RKO (cell line): ENCODE measurements around the gene FAM114A1.

Experiments
- DNase-seq: peaks from one replicate; pipeline ENCODE4 v3.0.0-alpha.2; 2016; ENCODE audit warnings: low spot score

The FAM114A1 gene

GRCh38 chr4:38867478-38868058 lies at the start of gene FAM114A1:
TSS of gene FAM114A1 (plus strand) at chr4:38867806. CDS start at chr4:38878079, 10,273 bp downstream.
- DNase-seq: peak; percentile 78

GRCh38 chr4:38818441-38818976 lies 49.1 kb upstream of the FAM114A1 start:
- no peak for DNase-seq

GRCh38 chr4:38819569-38819968 lies 48.0 kb upstream of the FAM114A1 start:
- DNase-seq: no peak

- DNase-seq: no peak
Observed at GRCh38 chr4:38820329-38821061, 47.1 kb upstream of the FAM114A1 start.

- peak; percentile 26 for DNase-seq
Observed at GRCh38 chr4:38821739-38822138, 45.9 kb upstream of the FAM114A1 start.

- peak; percentile 54 for DNase-seq
Observed at GRCh38 chr4:38822748-38823303, 44.8 kb upstream of the FAM114A1 start.

- DNase-seq: no peak
Observed at GRCh38 chr4:38823766-38824165, 43.8 kb upstream of the FAM114A1 start.

GRCh38 chr4:38829237-38829636 lies 38.4 kb upstream of the FAM114A1 start:
- DNase-seq: no peak

GRCh38 chr4:38831653-38832052 lies 36.0 kb upstream of the FAM114A1 start:
- no peak for DNase-seq

- DNase-seq: no peak
Observed at GRCh38 chr4:38832206-38832605, 35.4 kb upstream of the FAM114A1 start.

GRCh38 chr4:38832624-38833528 lies 34.7 kb upstream of the FAM114A1 start:
- no peak for DNase-seq

- no peak for DNase-seq
Observed at GRCh38 chr4:38834570-38834969, 33.0 kb upstream of the FAM114A1 start.

GRCh38 chr4:38837334-38837733 lies 30.3 kb upstream of the FAM114A1 start:
- no peak for DNase-seq

GRCh38 chr4:38837849-38838248 lies 29.8 kb upstream of the FAM114A1 start:
- DNase-seq: no peak

- no peak for DNase-seq
Observed at GRCh38 chr4:38842994-38843393, 24.6 kb upstream of the FAM114A1 start.

- no peak for DNase-seq
Observed at GRCh38 chr4:38846015-38846414, 21.6 kb upstream of the FAM114A1 start.

GRCh38 chr4:38855466-38855865 lies 12.1 kb upstream of the FAM114A1 start:
- DNase-seq: peak; percentile 26

- DNase-seq: peak; percentile 60
Observed at GRCh38 chr4:38856046-38856445, 11.6 kb upstream of the FAM114A1 start.

- DNase-seq: peak; percentile 90
Observed at GRCh38 chr4:38856524-38857337, 10.9 kb upstream of the FAM114A1 start, which contains the start of gene TLR6. TSS of gene TLR6 (minus strand) at chr4:38856817. CDS start at chr4:38829473, 27,344 bp downstream.

GRCh38 chr4:38857354-38858096 lies 10.1 kb upstream of the FAM114A1 start:
- peak; percentile 95 for DNase-seq

- DNase-seq: no peak
Observed at GRCh38 chr4:38858097-38858420, 9.5 kb upstream of the FAM114A1 start.
